LNCAP (cell line): ENCODE results near the gene ISYNA1.
A peak's percentile ranks its signal among the peaks of the same experiment; 100 is the strongest.

ENCODE experiments used
- CTCF ChIP-seq: fragments of 450-650 bp; IDR thresholded peaks from 2 replicates; pipeline ENCODE4 v1.5.1; 2017; ENCODE audit warnings: mild to moderate bottlenecking

ISYNA1 gene

GRCh38 chr19:18473706-18474087, 35.8 kb upstream of the ISYNA1 start:
- TF ChIP-seq CTCF = no peak

- no peak for TF ChIP-seq CTCF
These were observed 35.2 kb upstream of the ISYNA1 start for GRCh38 chr19:18473003-18473705.

GRCh38 chr19:18470787-18471186, 32.9 kb upstream of the ISYNA1 start:
- TF ChIP-seq CTCF = no peak

- peak; percentile 81 for TF ChIP-seq CTCF
These were observed 31.3 kb upstream of the ISYNA1 start for GRCh38 chr19:18469069-18469846.

GRCh38 chr19:18468517-18468916, 30.6 kb upstream of the ISYNA1 start:
- no peak for TF ChIP-seq CTCF

- TF ChIP-seq CTCF = no peak
These were observed 30.0 kb upstream of the ISYNA1 start for GRCh38 chr19:18467978-18468377.

GRCh38 chr19:18466354-18466753, 28.4 kb upstream of the ISYNA1 start:
- TF ChIP-seq CTCF = no peak
